Mucosa of rectum (tissue), 2 donors: ENCODE data around the gene STAT3.
A peak's percentile ranks its signal among the peaks of the same experiment; 100 is the strongest.
"Not testable (repeated sequence)": the region's sequence is repeated elsewhere in the genome, so short reads cannot be mapped to it uniquely, and the experiment has no call there.

ENCODE experiments used
- H3K27ac ChIP-seq, 2 donors: one replicate each; pipeline ENCODE4 v1.7.0; 2013; ENCODE audit warnings: inconsistent platforms in 2 of 2, low read depth in 2 of 2, low read length in 2 of 2
- H3K27me3 ChIP-seq, 2 donors: one replicate each; pipeline ENCODE4 v1.7.0; 2013; ENCODE audit warnings: low read length in 2 of 2; ENCODE audit not compliant: control insufficient read depth in 2 of 2, insufficient read depth in 2 of 2
- H3K36me3 ChIP-seq, 2 donors: one replicate each; pipeline ENCODE4 v1.7.0; 2013; ENCODE audit warnings: low read length in 2 of 2; ENCODE audit not compliant: control insufficient read depth in 2 of 2, insufficient read depth in 2 of 2
- H3K4me1 ChIP-seq, 2 donors: one replicate each; pipeline ENCODE4 v1.7.0; 2013; ENCODE audit warnings: low read length in 2 of 2, mild to moderate bottlenecking in 1 of 2; ENCODE audit not compliant: control insufficient read depth in 2 of 2, insufficient read depth in 2 of 2
- H3K4me3 ChIP-seq, 2 donors: one replicate each; pipeline ENCODE4 v1.7.0; 2013; ENCODE audit warnings: low read length in 2 of 2
- H3K9ac ChIP-seq, 2 donors: one replicate each; pipeline ENCODE4 v1.7.0; 2013; ENCODE audit warnings: low read length in 2 of 2, low read depth in 1 of 2, mild to moderate bottlenecking in 1 of 2
- H3K9me3 ChIP-seq, 2 donors: one replicate each; pipeline ENCODE4 v1.7.0; 2013; ENCODE audit warnings: low read length in 2 of 2; ENCODE audit not compliant: control insufficient read depth in 2 of 2
- donor health status: healthy.
- donor health status: Normal muscosa, but diverticular disease.

STAT3 gene

GRCh38 chr17:42421507-42422338, 33.5 kb upstream of the STAT3 start:
- peaks cover 3 to 9% of the 10 kb centered on the region in 2 donors for H3K27me3 ChIP-seq
- peaks cover 8 to 11% of the 10 kb centered on the region in 2 donors for H3K4me1 ChIP-seq
- no peaks in the 10 kb centered on the region for H3K36me3 ChIP-seq
- H3K27ac ChIP-seq, result peak overlapping the region; percentile 80 to 89
- no peaks in the 10 kb centered on the region for H3K9me3 ChIP-seq
- peak overlapping the region; percentile 72 to 80 for H3K4me3 ChIP-seq
- H3K9ac ChIP-seq, result peak overlapping the region; percentile 60 to 71

DNA sequence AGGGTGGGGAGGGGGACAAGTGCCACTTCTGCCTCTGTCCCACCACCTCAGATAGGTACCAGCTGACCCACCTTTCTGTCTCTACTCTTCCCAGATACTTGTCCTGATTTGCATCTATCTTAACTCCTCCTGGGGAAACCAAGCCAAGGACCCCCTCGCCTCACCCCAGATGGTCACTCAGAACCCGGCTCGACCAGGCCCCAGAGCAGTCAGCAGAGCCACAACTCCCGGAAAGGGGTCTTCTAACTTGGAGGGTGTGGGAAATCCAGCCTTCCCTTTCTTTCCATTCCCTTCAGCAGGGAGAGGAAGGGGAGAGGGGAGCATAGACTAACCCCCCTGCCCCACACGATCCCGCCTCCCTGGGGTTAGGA, 32.9 kb upstream of the STAT3 start:
- Histone ChIP-seq H3K4me3 (peak overlapping the region; percentile 60 to 72), H3K27ac (peak overlapping the region; percentile 44 to 89), H3K9me3 (no peaks in the 10 kb centered on the region), H3K27me3 (peaks cover 3 to 9% of the 10 kb centered on the region in 2 donors), H3K4me1 (peaks cover 8 to 11% of the 10 kb centered on the region in 2 donors), H3K36me3 (no peaks in the 10 kb centered on the region), H3K9ac (peak overlapping the region; percentile 41 to 48)

DNA sequence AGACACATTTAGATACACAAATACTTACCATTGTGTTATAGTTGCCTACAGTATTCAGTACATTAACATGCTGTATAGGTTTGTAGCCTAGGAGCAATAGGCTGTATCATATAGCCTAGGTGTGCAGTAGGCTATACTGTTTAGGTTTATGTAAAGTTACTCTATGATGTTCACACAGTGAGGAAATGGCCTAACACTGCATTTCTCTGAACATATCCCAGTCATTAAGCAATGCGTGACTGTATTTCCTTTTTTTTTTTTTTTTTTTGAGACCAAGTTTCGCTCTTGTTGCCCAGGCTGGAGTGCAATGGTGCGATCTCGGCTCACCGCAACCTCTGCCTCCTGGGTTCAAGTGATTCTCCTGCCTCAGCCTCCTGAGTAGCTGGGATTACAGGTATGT, 29.7 kb upstream of the STAT3 start:
- not testable (repeated sequence) for H3K9ac ChIP-seq, H3K36me3 ChIP-seq, H3K9me3 ChIP-seq, H3K27ac ChIP-seq, H3K4me3 ChIP-seq, H3K27me3 ChIP-seq
- peaks cover 5 to 11% of the 10 kb centered on the region in 2 donors for H3K4me1 ChIP-seq

- no peak overlapping the region for H3K27ac ChIP-seq
- H3K27me3 ChIP-seq, result no peaks in the 10 kb centered on the region
- no peak overlapping the region for H3K9ac ChIP-seq
- H3K4me3 ChIP-seq, result peak overlapping the region in 1 of 2 donors; percentile 9
- H3K9me3 ChIP-seq, result no peaks in the 10 kb centered on the region
- peaks cover 7 to 11% of the 10 kb centered on the region in 2 donors for H3K4me1 ChIP-seq
- no peaks in the 10 kb centered on the region for H3K36me3 ChIP-seq
Observed at GRCh38 chr17:42414704-42415409, 26.6 kb upstream of the STAT3 start.

DNA sequence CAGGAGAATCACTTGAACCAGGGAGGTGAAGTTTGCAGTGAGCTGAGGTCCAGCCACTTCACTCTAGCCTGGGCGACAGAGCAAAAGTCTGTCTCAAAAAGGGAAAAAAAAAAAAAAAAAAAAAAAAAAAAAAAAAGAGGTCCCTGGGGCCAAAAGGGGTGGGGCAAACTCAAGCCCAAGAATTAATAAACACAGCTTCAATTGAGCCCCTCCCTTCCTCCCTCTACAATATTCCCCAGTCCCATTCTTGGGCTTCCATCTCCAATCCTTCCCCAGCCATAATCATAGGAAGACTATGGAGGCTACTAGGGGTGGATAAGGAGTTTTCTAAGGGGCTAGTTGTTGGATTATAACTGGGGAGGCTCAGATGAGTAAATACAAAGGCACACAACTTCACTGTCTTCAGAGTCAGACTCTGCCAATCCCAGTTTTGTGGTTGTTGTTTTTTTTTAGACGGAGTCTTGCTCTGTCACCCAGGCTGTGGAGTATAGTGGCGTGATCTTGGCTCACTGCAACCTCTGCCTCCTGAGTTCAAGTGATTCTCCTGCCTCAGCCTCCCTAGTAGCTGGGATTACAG, 25.3 kb upstream of the STAT3 start:
- Histone ChIP-seq H3K9ac (no peak overlapping the region), H3K36me3 (no peaks in the 10 kb centered on the region), H3K27ac (no peak overlapping the region), H3K4me1 (peaks cover 10 to 17% of the 10 kb centered on the region in 2 donors), H3K9me3 (no peaks in the 10 kb centered on the region), H3K27me3 (no peaks in the 10 kb centered on the region), H3K4me3 (no peak overlapping the region)

DNA sequence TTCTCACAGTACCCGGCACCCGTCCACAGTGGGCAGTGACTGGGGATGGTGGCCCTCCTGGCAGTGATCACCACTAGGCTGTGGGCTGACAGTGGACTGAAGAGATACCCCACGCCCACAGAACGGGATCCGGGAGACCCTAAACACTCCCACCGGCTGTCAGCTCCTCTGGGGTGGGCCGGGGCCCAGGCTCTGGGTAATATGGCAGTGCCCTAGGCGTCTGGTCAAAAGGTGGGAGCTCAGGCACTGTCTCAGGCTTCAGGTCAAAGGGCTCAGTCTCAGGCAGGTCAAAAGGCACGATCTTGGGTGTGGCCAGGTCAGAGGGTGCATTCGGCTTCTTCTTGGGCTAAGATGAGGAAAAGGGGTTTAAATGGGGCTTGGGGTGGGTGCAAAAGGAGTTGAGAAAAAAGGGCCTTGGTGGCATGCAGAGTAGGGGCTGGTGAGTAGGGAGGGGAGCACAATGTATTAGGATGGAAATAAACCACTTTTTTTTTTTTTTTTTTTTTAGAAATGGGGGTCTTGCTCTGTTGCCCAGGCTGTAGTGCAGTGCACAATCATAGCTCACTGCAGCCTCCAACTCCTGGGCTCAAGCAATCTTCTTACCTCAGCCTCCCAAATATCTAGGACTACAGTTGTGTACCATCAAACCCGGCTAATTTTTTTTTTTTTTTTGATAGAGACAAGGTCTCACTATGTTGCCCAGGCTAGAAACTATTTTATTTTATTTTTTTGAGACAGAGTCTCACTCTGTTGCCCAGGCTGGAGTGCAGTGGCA, 23.9 kb upstream of the STAT3 start:
- Histone ChIP-seq H3K9me3 (no peaks in the 10 kb centered on the region), H3K27ac (peak overlapping the region in 1 of 2 donors; percentile 9), H3K27me3 (no peaks in the 10 kb centered on the region), H3K4me1 (peaks cover 16 to 23% of the 10 kb centered on the region in 2 donors), H3K4me3 (no peak overlapping the region), H3K9ac (no peak overlapping the region), H3K36me3 (no peaks in the 10 kb centered on the region)

- H3K9ac ChIP-seq, result no peak overlapping the region
- no peaks in the 10 kb centered on the region for H3K9me3 ChIP-seq
- H3K4me1 ChIP-seq, result peaks cover 22 to 25% of the 10 kb centered on the region in 2 donors
- no peak overlapping the region for H3K4me3 ChIP-seq
- H3K27ac ChIP-seq, result peak overlapping the region in 1 of 2 donors; percentile 9
- H3K27me3 ChIP-seq, result no peaks in the 10 kb centered on the region
- no peaks in the 10 kb centered on the region for H3K36me3 ChIP-seq
Observed at GRCh38 chr17:42411361-42411760, 23.1 kb upstream of the STAT3 start.

GRCh38 chr17:42410319-42410685, 22.1 kb upstream of the STAT3 start:
- no peak overlapping the region for H3K9ac ChIP-seq
- H3K36me3 ChIP-seq, result no peaks in the 10 kb centered on the region
- H3K27ac ChIP-seq, result peak overlapping the region in 1 of 2 donors; percentile 39
- H3K9me3 ChIP-seq, result no peaks in the 10 kb centered on the region
- peaks cover 22 to 25% of the 10 kb centered on the region in 2 donors for H3K4me1 ChIP-seq
- no peak overlapping the region for H3K4me3 ChIP-seq
- H3K27me3 ChIP-seq, result no peaks in the 10 kb centered on the region

- H3K27me3 ChIP-seq, result no peaks in the 10 kb centered on the region
- no peak overlapping the region for H3K4me3 ChIP-seq
- H3K9ac ChIP-seq, result no peak overlapping the region
- peaks cover 0 to 2% of the 10 kb centered on the region in 2 donors for H3K36me3 ChIP-seq
- peak overlapping the region; percentile 2 to 39 for H3K27ac ChIP-seq
- no peaks in the 10 kb centered on the region for H3K9me3 ChIP-seq
- H3K4me1 ChIP-seq, result peaks cover 20 to 25% of the 10 kb centered on the region in 2 donors
Observed at GRCh38 chr17:42409523-42410318, 21.5 kb upstream of the STAT3 start.
